Thyroid gland (tissue), 4 donors: Measurements from ENCODE around the gene ADAMTS15. TPM values are rescaled to one million over a fixed set of nuclear protein-coding genes. Genes with fewer than 3 reads are reported as not detected.

ENCODE experiments used
- DNase-seq, 2 donors: peaks; one replicate each; pipeline ENCODE4 v3.0.0-alpha.2; 2019
- H3K27ac ChIP-seq, 3 donors: fragments of 200-600 bp; sonication (generic); 1 replicate in 2 of 3; 2 replicates in 1 of 3; pipeline ENCODE4 v1.5.1; 2016 to 2019; ENCODE audit warnings: mild to moderate bottlenecking in 1 of 3, moderate library complexity in 1 of 3
- H3K27me3 ChIP-seq: fragments of 200-600 bp; sonication (generic); one replicate; pipeline ENCODE4 v1.5.1; 2019
- H3K36me3 ChIP-seq, 2 donors: fragments of 200-600 bp; sonication (generic); one replicate each; pipeline ENCODE4 v1.5.1; 2016 to 2019
- H3K4me1 ChIP-seq, 2 donors: fragments of 200-600 bp; sonication (generic); one replicate each; pipeline ENCODE4 v1.5.1; 2017 to 2019
- H3K4me3 ChIP-seq, 3 donors: fragments of 200-600 bp; sonication (generic); replicated peaks in 1 of 3; 1 replicate in 2 of 3; 2 replicates in 1 of 3; pipeline ENCODE4 v1.5.1; 2016; ENCODE audit warnings: mild to moderate bottlenecking in 1 of 3
- H3K9me3 ChIP-seq: fragments of 200-600 bp; sonication (generic); one replicate; pipeline ENCODE4 v1.5.1; 2017
- POLR2A ChIP-seq, 2 donors: fragments of 450-650 bp; IDR thresholded peaks; one replicate each; pipeline ENCODE4 v1.6.1; 2017; ENCODE audit warnings: antibody characterized with exemption in 2 of 2, mild to moderate bottlenecking in 2 of 2, moderate library complexity in 1 of 2
- WGBS, 2 donors: methylation state at CpG; one replicate each; pipeline ENCODE4 v1.1.5; 2017; 5-methylcytosine and 5-hydroxymethylcytosine counted together
- intact Hi-C: fragments of 100-400 bp; cut with DNase I; formaldehyde crosslinking; loops from one replicate; pipeline ENCODE4 v1.15.1; 2023
- total RNA-seq, 4 donors: library from RNA; depleted of rRNA; stranded (reverse); fragments of >200 nt; gene quantifications; one replicate each; pipeline ENCODE4 v1.2.3, GENCODE V29; 2016
- TF ChIP-seq, protein P1 (sequence below), 6 experiments: fragments of 200-600 bp in 3 of 6; fragments of 450-650 bp in 3 of 6; sonication (generic) in 3 of 6; IDR thresholded peaks; one replicate each; pipeline ENCODE4 v1.5.1; 2016 to 2019; ENCODE audit warnings: antibody characterized with exemption in 6 of 6, mild to moderate bottlenecking in 2 of 6, inconsistent platforms in 1 of 6, moderate library complexity in 1 of 6

Gene ADAMTS15
- total RNA-seq, 4 donors from 2014 or later, result 11.2 to 29.2 (median 23.5) TPM

DNA sequence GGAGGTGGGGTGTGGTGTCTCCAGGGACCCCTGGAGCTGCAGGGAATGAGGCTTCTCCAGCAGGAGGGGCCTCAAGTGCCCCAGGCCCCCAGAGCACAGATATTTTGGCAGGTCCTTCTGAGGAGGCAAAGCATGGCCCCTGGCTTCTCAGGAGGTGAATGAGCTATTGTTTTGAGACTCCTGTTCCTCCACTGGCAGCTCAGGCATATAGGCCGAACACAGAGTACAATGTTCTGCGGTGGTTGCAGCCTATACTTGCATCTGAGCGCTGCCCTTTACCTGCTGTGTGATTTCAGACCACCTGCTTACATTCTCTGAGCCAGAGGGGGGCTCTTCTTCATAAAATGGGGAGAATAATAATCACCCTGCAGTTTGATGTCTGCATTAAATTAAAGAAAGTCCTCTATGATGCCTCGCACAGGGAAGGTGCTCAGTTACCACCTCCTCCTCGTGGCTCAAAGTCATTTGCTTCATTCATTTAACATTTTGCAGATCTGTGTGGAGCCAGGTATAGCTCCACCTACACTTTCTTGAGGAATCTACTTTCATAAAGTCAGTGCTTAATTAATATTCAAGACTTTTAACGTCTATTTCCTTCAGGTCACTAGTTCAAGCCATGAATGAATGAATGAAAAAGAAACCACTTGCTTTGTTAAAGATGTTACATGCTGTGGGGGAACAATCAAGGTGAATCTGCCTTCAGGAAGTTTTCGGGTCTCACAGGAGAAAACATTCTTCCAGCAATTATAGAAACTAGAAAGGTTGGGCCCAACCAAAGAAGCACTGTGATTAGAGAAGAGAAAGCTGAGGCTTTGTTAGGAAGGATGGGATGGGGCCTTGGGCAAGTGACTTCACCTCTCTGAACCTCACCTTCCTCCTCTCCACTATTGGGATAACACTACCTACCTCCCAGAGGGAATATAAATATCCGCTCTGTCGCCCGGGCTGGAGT, 68.4 kb downstream of the ADAMTS15 start:
- WGBS, 2 donors, result 95% methylated on average over 9 to 10 of the region's 10 CpGs
- intact Hi-C loops, result no loop called here
- Histone ChIP-seq H3K4me1 (peaks cover 13 to 21% of the 10 kb centered on the region in 2 donors), H3K4me3 (no peak overlapping the region), H3K36me3 (no peaks in the 10 kb centered on the region), H3K27me3 (no peaks in the 10 kb centered on the region), H3K27ac (no peak overlapping the region), H3K9me3 (no peaks in the 10 kb centered on the region)
- no peak for DNase-seq
- TF ChIP-seq, protein P1, sequence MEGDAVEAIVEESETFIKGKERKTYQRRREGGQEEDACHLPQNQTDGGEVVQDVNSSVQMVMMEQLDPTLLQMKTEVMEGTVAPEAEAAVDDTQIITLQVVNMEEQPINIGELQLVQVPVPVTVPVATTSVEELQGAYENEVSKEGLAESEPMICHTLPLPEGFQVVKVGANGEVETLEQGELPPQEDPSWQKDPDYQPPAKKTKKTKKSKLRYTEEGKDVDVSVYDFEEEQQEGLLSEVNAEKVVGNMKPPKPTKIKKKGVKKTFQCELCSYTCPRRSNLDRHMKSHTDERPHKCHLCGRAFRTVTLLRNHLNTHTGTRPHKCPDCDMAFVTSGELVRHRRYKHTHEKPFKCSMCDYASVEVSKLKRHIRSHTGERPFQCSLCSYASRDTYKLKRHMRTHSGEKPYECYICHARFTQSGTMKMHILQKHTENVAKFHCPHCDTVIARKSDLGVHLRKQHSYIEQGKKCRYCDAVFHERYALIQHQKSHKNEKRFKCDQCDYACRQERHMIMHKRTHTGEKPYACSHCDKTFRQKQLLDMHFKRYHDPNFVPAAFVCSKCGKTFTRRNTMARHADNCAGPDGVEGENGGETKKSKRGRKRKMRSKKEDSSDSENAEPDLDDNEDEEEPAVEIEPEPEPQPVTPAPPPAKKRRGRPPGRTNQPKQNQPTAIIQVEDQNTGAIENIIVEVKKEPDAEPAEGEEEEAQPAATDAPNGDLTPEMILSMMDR (IDR thresholded peaks at IDR 0.05), result no peak
- TF ChIP-seq POLR2A (IDR thresholded peaks at IDR 0.05), result no peak

DNA sequence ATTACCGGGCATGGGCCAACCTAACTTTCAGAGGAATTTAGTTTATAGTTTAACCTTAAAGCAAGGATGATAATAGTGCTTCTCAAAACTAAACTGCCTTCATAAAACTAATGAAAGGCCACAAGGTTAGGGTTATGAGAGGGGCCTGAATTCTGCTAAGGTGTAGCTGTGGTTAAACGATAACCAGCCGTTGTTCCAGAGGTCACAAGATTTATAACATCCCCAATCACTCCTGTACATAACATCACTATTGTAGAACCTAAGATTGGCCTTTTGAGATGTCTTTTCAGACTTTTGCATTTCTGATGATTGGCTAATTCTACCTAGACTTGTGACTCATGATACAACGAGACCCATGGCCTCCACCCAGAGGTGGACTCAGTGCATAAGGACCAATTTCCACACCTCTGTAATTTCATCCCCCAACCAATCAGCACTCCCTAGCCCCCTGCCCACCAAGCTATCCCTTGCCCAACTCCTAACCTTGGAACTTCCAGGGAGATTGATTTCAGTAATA, 69.8 kb downstream of the ADAMTS15 start:
- no peak for TF ChIP-seq POLR2A (IDR thresholded peaks at IDR 0.05)
- TF ChIP-seq, protein P1 (IDR thresholded peaks at IDR 0.05), result no peak
- H3K4me1 ChIP-seq, result peaks cover 13 to 34% of the 10 kb centered on the region in 2 donors
- intact Hi-C loops, result no loop called here
- no peaks in the 10 kb centered on the region for H3K27me3 ChIP-seq
- DNase-seq, result no peak
- no peak overlapping the region for H3K27ac ChIP-seq
- no peaks in the 10 kb centered on the region for H3K9me3 ChIP-seq
- 72 to 95% methylated on average over 4 of the region's 4 CpGs for WGBS, 2 donors
- no peak overlapping the region for H3K4me3 ChIP-seq
- no peaks in the 10 kb centered on the region for H3K36me3 ChIP-seq

DNA sequence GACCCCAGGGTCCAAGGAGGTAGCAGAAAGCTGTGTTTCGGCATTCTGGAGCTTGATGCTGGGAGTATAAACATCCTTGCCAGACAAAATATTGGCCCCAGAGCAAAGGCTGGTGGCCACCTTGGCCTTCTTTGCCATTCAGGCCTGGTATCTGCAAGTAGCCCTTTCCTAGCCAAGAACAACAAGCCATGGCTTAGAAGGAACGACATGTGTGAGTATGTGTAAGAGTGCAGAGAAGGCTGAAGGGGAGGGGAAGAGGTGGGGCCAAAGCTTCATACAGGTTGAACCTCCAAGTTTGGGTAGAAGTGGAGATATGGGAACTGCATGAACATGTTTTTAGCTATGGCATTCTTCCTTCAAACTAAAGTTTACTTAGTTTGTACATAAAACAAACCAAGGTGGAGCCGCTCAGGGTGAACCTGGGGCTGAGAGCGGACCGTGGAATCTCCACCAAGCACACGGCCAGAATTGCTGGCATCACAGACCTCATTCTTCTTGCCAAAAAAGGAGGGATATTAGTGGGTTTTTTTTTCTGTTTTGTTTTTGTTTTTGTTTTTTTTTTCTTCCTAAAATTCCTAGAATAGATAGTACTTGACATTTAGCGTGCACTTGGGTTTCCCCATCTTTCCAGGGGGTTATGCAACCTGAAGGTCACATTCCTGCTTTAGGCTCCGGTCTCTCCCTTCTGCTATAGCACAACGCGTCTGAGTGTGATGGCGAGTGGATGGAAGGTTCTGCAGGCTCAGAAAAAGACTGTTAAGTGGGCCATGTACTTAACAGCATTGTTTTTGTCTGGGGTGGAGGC, 70.9 kb downstream of the ADAMTS15 start:
- peak; percentile 52 to 64 for DNase-seq
- Histone ChIP-seq H3K9me3 (no peaks in the 10 kb centered on the region), H3K27me3 (no peaks in the 10 kb centered on the region), H3K36me3 (no peaks in the 10 kb centered on the region), H3K4me3 (no peak overlapping the region), H3K27ac (peak overlapping the region; percentile 59 to 71 (median 65)), H3K4me1 (peaks cover 13 to 38% of the 10 kb centered on the region in 2 donors)
- WGBS, 2 donors, result 62 to 66% methylated on average over 11 of the region's 11 CpGs
- no peak for TF ChIP-seq POLR2A (IDR thresholded peaks at IDR 0.05)
- TF ChIP-seq, protein P1 (IDR thresholded peaks at IDR 0.05), result no peak
- intact Hi-C loops, result no loop called here

DNA sequence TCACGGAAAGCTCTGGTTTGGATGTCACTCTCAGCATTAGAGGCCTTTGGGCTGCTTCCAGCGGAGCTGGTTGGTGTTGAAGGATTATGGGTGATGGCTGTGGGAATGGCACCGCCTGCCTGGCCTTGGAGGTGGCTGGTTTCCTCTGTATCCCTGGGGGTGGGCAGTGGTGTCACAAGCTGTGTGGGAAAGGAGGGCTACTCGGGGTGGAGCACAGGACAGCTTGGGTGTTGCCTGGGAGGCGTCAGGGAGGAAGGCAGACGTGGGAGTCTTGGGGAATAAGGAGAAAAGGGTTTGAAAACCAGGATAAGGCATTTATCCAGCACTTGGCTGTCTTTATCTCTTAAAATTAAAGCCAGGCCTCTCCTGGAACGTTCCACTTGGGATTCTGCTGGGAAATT, 71.8 kb downstream of the ADAMTS15 start:
- no peak for TF ChIP-seq POLR2A (IDR thresholded peaks at IDR 0.05)
- TF ChIP-seq, protein P1 (IDR thresholded peaks at IDR 0.05), result no peak

More for the DNA sequence above, 71.8 kb downstream of the ADAMTS15 start:
- peak overlapping the region; percentile 7 to 71 (median 59) for H3K27ac ChIP-seq
- H3K4me1 ChIP-seq, result peaks cover 13 to 38% of the 10 kb centered on the region in 2 donors
- intact Hi-C loops, result loop anchor here (10.0 kb wide), 1 partner anchor 135 kb away; no protein-coding TSS in a partner anchor
- H3K4me3 ChIP-seq, result no peak overlapping the region
- H3K27me3 ChIP-seq, result no peaks in the 10 kb centered on the region
- no peaks in the 10 kb centered on the region for H3K9me3 ChIP-seq
- DNase-seq, result no peak
- WGBS, 2 donors, result 90 to 91% methylated on average over 7 of the region's 7 CpGs
- H3K36me3 ChIP-seq, result no peaks in the 10 kb centered on the region
